B cell (primary cell): ENCODE data around the gene CAMTA1. TPM values are rescaled to one million over a fixed set of nuclear protein-coding genes. Genes with fewer than 3 reads are reported as not detected.

Experiments used
- ATAC-seq: fragments of 200-7000 bp; cut with Tn5 transposase; one replicate; pipeline ENCODE4 v1.10.0; 2021; ENCODE audit warnings: low read depth, mild to moderate bottlenecking, moderate number of reproducible peaks, moderate library complexity
- CTCF ChIA-PET: fragments of 350-600 bp; sonication (Branson Sonifier 250); formaldehyde crosslinking; loops from one replicate; lab custom pipeline; 2021; ENCODE audit warnings: antibody characterized with exemption, inconsistent platforms; lab: Charles Lee
- POLR2A ChIA-PET: fragments of 350-600 bp; sonication (Branson Sonifier 250); formaldehyde crosslinking; loops from one replicate; lab custom pipeline; 2021; ENCODE audit warnings: antibody characterized with exemption; lab: Charles Lee
- DNase-seq: peaks from one replicate; pipeline ENCODE4 v3.0.0; 2013
- H2AFZ ChIP-seq: 2 replicates; pipeline ENCODE4 v1.6.1; 2012; ENCODE audit warnings: mild to moderate bottlenecking, low read depth, low read length; ENCODE audit not compliant: insufficient read depth, poor library complexity, severe bottlenecking
- H3K27ac ChIP-seq, 2 donors: 1 replicate in 1 of 2; 2 replicates in 1 of 2; pipeline ENCODE4 v1.5.1; 2012 to 2013; ENCODE audit warnings: low read length in 2 of 2, mild to moderate bottlenecking in 2 of 2, moderate library complexity in 1 of 2
- H3K27me3 ChIP-seq, 4 experiments: fragments of 200-600 bp in 1 of 4; sonication (generic) in 1 of 4; replicated peaks in 1 of 4; 1 replicate in 2 of 4; 2 replicates in 2 of 4; pipeline versions ENCODE4 v1.6.1 to v1.7.0; 2013 to 2016; ENCODE audit warnings: low read length in 3 of 4, mild to moderate bottlenecking in 2 of 4, mixed read lengths in 1 of 4, moderate library complexity in 1 of 4; ENCODE audit not compliant: insufficient read depth in 4 of 4, control insufficient read depth in 3 of 4; ENCODE audit errors: control extremely low read depth in 1 of 4
- H3K36me3 ChIP-seq, 2 experiments: replicated peaks in 1 of 2; 1 replicate in 1 of 2; 2 replicates in 1 of 2; pipeline versions ENCODE4 v1.6.1 to v1.7.1; 2013; ENCODE audit warnings: low read length in 1 of 2; ENCODE audit not compliant: insufficient read depth in 2 of 2, control insufficient read depth in 1 of 2; ENCODE audit errors: control extremely low read depth in 1 of 2, extremely low read depth in 1 of 2
- H3K4me1 ChIP-seq, 2 donors: fragments of 200-600 bp in 1 of 2; sonication (generic) in 1 of 2; 1 replicate in 1 of 2; 2 replicates in 1 of 2; pipeline versions ENCODE4 v1.5.1 to v1.6.1; 2013 to 2017; ENCODE audit warnings: low read length in 2 of 2; ENCODE audit not compliant: control insufficient read depth in 2 of 2, insufficient read depth in 2 of 2
- H3K4me2 ChIP-seq: replicated peaks from 2 replicates; pipeline ENCODE3; 2012; ENCODE audit warnings: mild to moderate bottlenecking, low read depth, low read length; ENCODE audit not compliant: poor library complexity, severe bottlenecking
- H3K4me3 ChIP-seq, 5 experiments: fragments of 200-600 bp in 1 of 5; sonication (generic) in 1 of 5; 1 replicate in 3 of 5; 2 replicates in 2 of 5; pipeline versions ENCODE4 v1.5.1 to v1.7.0; 2011 to 2016; ENCODE audit warnings: low read length in 4 of 5, mild to moderate bottlenecking in 4 of 5, low read depth in 2 of 5, control low read depth in 1 of 5, moderate library complexity in 1 of 5; ENCODE audit not compliant: insufficient read depth in 1 of 5; ENCODE audit errors: control extremely low read depth in 1 of 5, extremely low read depth in 1 of 5
- H3K79me2 ChIP-seq: fragments of 200-600 bp; sonication (generic); one replicate; pipeline ENCODE4 v1.6.0; 2016; ENCODE audit warnings: low read length; ENCODE audit not compliant: control insufficient read depth, insufficient read depth
- H3K9ac ChIP-seq: fragments of 200-600 bp; sonication (generic); 2 replicates; pipeline ENCODE4 v1.6.1; 2017; ENCODE audit warnings: mild to moderate bottlenecking, low read length, moderate library complexity
- H3K9me3 ChIP-seq, 3 donors: one replicate each; pipeline versions ENCODE4 v1.6.1 to v1.7.1; 2013; ENCODE audit warnings: low read length in 2 of 3; ENCODE audit not compliant: control insufficient read depth in 2 of 3, insufficient read depth in 1 of 3; ENCODE audit errors: control extremely low read depth in 1 of 3
- H4K20me1 ChIP-seq: 2 replicates; pipeline ENCODE4 v1.6.0; 2012; ENCODE audit warnings: mild to moderate bottlenecking, low read length; ENCODE audit not compliant: insufficient read depth, control insufficient read depth, poor library complexity, severe bottlenecking
- H3K27ac Mint-ChIP-seq: one replicate; pipeline ENCODE4 v1.8.0; 2021; ENCODE audit warnings: mixed read lengths
- H3K27me3 Mint-ChIP-seq: one replicate; pipeline ENCODE4 v1.8.0; 2021; ENCODE audit warnings: mixed read lengths
- H3K4me1 Mint-ChIP-seq: one replicate; pipeline ENCODE4 v1.8.0; 2021; ENCODE audit warnings: mixed read lengths
- H3K4me3 Mint-ChIP-seq: one replicate; pipeline ENCODE4 v1.8.0; 2021; ENCODE audit warnings: mixed read lengths
- H3K9me3 Mint-ChIP-seq: one replicate; pipeline ENCODE4 v1.8.0; 2022; ENCODE audit warnings: mixed read lengths; ENCODE audit not compliant: insufficient read depth
- EZH2 ChIP-seq: IDR thresholded peaks from 2 replicates; pipeline ENCODE4 v1.6.1; 2012; ENCODE audit warnings: borderline replicate concordance, low read depth, mild to moderate bottlenecking, moderate library complexity, low read length; ENCODE audit not compliant: insufficient read depth, poor library complexity, severe bottlenecking
- WGBS: methylation state at CpG from one replicate; pipeline ENCODE4 v1.1.5; 2013; ENCODE audit warnings: missing lambda C conversion rate; ENCODE audit not compliant: insufficient coverage; 5-methylcytosine and 5-hydroxymethylcytosine counted together
- intact Hi-C: fragments of 100-400 bp; cut with micrococcal nuclease; formaldehyde crosslinking; loops from one replicate; pipeline ENCODE4 v1.10.0; 2022
- polyA plus RNA-seq: library from polyadenylated mRNA; depleted of rRNA; stranded (reverse); fragments of >200 nt; gene quantifications from 2 replicates; pipeline ENCODE4 v1.2.3, GENCODE V29; 2012
- total RNA-seq, 2 donors: library from RNA; stranded (reverse); fragments of 120-200 nt in 1 of 2; gene quantifications; 1 replicate in 1 of 2; 2 replicates in 1 of 2; pipeline versions ENCODE4 v1.2.3 to v1.2.4, GENCODE V29; 2013 to 2022
- TF ChIP-seq, protein P1 (sequence below): fragments of 200-600 bp; IDR thresholded peaks from one replicate; pipeline ENCODE4 v1.8.0; 2022; ENCODE audit warnings: antibody characterized with exemption, mild to moderate bottlenecking

The CAMTA1 gene
- total and polyA plus RNA-seq, 2 donors (not counting 1 experiment from before 2014, with no cell fraction given) = 42.2 to 45.7 TPM

DNA sequence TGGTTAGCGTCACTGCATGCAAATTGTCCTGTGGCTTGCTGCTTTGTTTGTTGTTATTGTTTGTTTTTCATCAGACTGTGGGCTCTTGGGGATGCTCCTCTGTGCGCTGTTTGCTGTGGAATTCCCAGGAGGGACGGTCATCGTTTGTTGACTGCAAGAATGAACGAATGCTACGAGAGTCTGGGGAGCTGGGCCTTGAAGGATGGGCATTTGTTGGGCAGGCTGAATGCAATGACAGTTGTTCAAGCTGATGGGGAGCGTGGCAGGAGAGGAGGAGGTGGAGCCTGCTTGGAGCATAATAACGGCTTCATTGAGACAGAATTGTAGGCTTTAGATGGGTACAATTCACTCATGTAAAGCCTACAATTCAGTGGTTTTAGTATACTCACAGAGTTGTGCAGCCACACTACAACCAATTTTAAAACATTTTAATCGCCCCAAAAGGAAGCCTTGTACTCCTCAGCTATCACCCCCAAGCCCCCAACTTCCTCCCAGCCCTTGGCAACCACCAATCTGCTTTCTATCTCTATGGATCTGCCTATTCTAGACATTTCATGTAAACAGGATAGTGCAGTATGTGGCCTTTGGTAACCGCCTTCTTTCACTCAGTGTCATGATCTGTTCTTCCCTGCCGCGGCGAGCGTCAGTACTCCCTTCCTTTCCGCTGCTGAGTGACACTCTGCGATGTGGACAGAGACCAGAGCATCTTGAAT, 190.2 kb downstream of the CAMTA1 start:
- 97% methylated on average over 14 of the region's 16 CpGs for WGBS

DNA sequence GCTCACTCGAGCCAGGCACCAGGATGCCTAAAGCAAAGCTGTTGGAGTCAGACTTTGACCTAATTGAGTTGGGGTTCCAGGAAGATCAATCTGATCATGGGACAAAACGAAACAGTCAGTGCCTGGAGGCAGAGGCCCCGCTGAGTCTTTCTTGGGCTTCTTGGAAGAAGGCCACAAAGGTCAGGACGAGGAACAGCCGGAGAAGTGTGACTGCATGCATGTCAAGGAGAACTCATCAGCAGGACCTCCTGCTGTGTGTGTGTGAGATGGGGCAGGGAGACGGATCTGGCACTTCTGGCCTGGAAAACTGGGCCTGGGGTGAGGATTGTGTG, 190.8 kb downstream of the CAMTA1 start:
- Mint-ChIP-seq H3K27ac (no peak overlapping the region), H3K27me3 (peaks cover 24% of the 10 kb centered on the region), H3K4me3 (no peak overlapping the region), H3K9me3 (peaks cover 7% of the 10 kb centered on the region), H3K4me1 (no peaks in the 10 kb centered on the region)
- Histone ChIP-seq H3K9me3 (peaks cover 0 to 15% (median 0%) of the 10 kb centered on the region in 3 donors), H4K20me1 (no peaks in the 10 kb centered on the region), H3K36me3 (no peaks in the 10 kb centered on the region), H3K4me1 (no peaks in the 10 kb centered on the region), H3K27me3 (no peaks in the 10 kb centered on the region), H3K27ac (no peak overlapping the region), H3K4me2 (no peak overlapping the region), H2AFZ (no peak overlapping the region), H3K9ac (no peak overlapping the region), H3K4me3 (no peak overlapping the region), H3K79me2 (no peaks in the 10 kb centered on the region)
- ATAC-seq (no peak), DNase-seq (no peak)
- intact Hi-C loops = no loop called here
- POLR2A ChIA-PET = no interaction called here
- WGBS = 95% methylated on average over 6 of the region's 6 CpGs
- TF ChIP-seq, protein P1, sequence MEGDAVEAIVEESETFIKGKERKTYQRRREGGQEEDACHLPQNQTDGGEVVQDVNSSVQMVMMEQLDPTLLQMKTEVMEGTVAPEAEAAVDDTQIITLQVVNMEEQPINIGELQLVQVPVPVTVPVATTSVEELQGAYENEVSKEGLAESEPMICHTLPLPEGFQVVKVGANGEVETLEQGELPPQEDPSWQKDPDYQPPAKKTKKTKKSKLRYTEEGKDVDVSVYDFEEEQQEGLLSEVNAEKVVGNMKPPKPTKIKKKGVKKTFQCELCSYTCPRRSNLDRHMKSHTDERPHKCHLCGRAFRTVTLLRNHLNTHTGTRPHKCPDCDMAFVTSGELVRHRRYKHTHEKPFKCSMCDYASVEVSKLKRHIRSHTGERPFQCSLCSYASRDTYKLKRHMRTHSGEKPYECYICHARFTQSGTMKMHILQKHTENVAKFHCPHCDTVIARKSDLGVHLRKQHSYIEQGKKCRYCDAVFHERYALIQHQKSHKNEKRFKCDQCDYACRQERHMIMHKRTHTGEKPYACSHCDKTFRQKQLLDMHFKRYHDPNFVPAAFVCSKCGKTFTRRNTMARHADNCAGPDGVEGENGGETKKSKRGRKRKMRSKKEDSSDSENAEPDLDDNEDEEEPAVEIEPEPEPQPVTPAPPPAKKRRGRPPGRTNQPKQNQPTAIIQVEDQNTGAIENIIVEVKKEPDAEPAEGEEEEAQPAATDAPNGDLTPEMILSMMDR = no peak
- TF ChIP-seq EZH2 = no peak
- CTCF ChIA-PET = no interaction called here

More for the DNA sequence above, 190.2 kb downstream of the CAMTA1 start:
- Mint-ChIP-seq H3K27ac (no peak overlapping the region), H3K4me3 (no peak overlapping the region), H3K27me3 (peaks cover 26% of the 10 kb centered on the region), H3K4me1 (no peaks in the 10 kb centered on the region), H3K9me3 (peaks cover 3% of the 10 kb centered on the region)
- ChIA-PET POLR2A (no interaction called here), CTCF (no interaction called here)
- no peak overlapping the region for H3K9ac ChIP-seq
- intact Hi-C loops = no loop called here
- no peak for ATAC-seq
- no peaks in the 10 kb centered on the region for H3K36me3 ChIP-seq
- DNase-seq = no peak
- no peaks in the 10 kb centered on the region for H3K4me1 ChIP-seq
- H3K27me3 ChIP-seq = no peaks in the 10 kb centered on the region
- no peak for TF ChIP-seq EZH2
- TF ChIP-seq, protein P1 = no peak
- H3K9me3 ChIP-seq = peaks cover 0 to 15% (median 0%) of the 10 kb centered on the region in 3 donors
- no peak overlapping the region for H3K4me2 ChIP-seq
- H3K27ac ChIP-seq = no peak overlapping the region
- no peak overlapping the region for H3K4me3 ChIP-seq
- H4K20me1 ChIP-seq = no peaks in the 10 kb centered on the region
- no peaks in the 10 kb centered on the region for H3K79me2 ChIP-seq
- no peak overlapping the region for H2AFZ ChIP-seq
